Measurements from ENCODE around the gene SPATA12. TPM values are rescaled to one million over a fixed set of nuclear protein-coding genes. Genes with fewer than 3 reads are reported as not detected.

The SPATA12 gene
- total RNA-seq, 1 donor from 2014 or later, result 0.38 TPM

- Histone ChIP-seq H3K4me3 (ENCODE audit: low read depth, low read length) (no peak overlapping the region), H3K27me3 (ENCODE audit: control insufficient read depth, insufficient read depth, low read length) (no peaks in the 10 kb centered on the region), H3K36me3 (ENCODE audit: control insufficient read depth, insufficient read depth, low read length) (no peaks in the 10 kb centered on the region)
- no peak for TF ChIP-seq CTCF (IDR thresholded peaks at IDR 0.05; ENCODE audit: insufficient read depth, low read length, poor library complexity, severe bottlenecking)
- no peak for DNase-seq (ENCODE audit: low read depth)
These were observed 49.8 kb downstream of the SPATA12 start for GRCh38 chr3:57110214-57110613.

GRCh38 chr3:57110798-57111197, 50.3 kb downstream of the SPATA12 start:
- no peak for DNase-seq (ENCODE audit: low read depth)
- Histone ChIP-seq H3K4me3 (ENCODE audit: low read depth, low read length) (no peak overlapping the region), H3K36me3 (ENCODE audit: control insufficient read depth, insufficient read depth, low read length) (no peaks in the 10 kb centered on the region), H3K27me3 (ENCODE audit: control insufficient read depth, insufficient read depth, low read length) (no peaks in the 10 kb centered on the region)
- TF ChIP-seq CTCF (IDR thresholded peaks at IDR 0.05; ENCODE audit: insufficient read depth, low read length, poor library complexity, severe bottlenecking), result no peak

GRCh38 chr3:57112206-57112605, 51.7 kb downstream of the SPATA12 start:
- TF ChIP-seq CTCF (IDR thresholded peaks at IDR 0.05; ENCODE audit: insufficient read depth, low read length, poor library complexity, severe bottlenecking), result peak; percentile 31
- Histone ChIP-seq H3K4me3 (ENCODE audit: low read depth, low read length) (no peak overlapping the region), H3K36me3 (ENCODE audit: control insufficient read depth, insufficient read depth, low read length) (no peaks in the 10 kb centered on the region), H3K27me3 (ENCODE audit: control insufficient read depth, insufficient read depth, low read length) (no peaks in the 10 kb centered on the region)
- no peak for DNase-seq (ENCODE audit: low read depth)

GRCh38 chr3:57116501-57116900, 56.0 kb downstream of the SPATA12 start:
- DNase-seq (ENCODE audit: low read depth), result no peak
- H3K4me3 ChIP-seq (ENCODE audit: low read depth, low read length), result no peak overlapping the region
- H3K27me3 ChIP-seq (ENCODE audit: control insufficient read depth, insufficient read depth, low read length), result no peaks in the 10 kb centered on the region
- H3K36me3 ChIP-seq (ENCODE audit: control insufficient read depth, insufficient read depth, low read length), result no peaks in the 10 kb centered on the region
- no peak for TF ChIP-seq CTCF (IDR thresholded peaks at IDR 0.05; ENCODE audit: insufficient read depth, low read length, poor library complexity, severe bottlenecking)

- no peak for DNase-seq (ENCODE audit: low read depth)
- TF ChIP-seq CTCF (IDR thresholded peaks at IDR 0.05; ENCODE audit: insufficient read depth, low read length, poor library complexity, severe bottlenecking), result no peak
These were observed 57.8 kb downstream of the SPATA12 start for GRCh38 chr3:57118254-57118653.

GRCh38 chr3:57120040-57120439, 59.6 kb downstream of the SPATA12 start:
- DNase-seq (ENCODE audit: low read depth), result no peak
- Histone ChIP-seq H3K36me3 (ENCODE audit: control insufficient read depth, insufficient read depth, low read length) (no peaks in the 10 kb centered on the region), H3K27me3 (ENCODE audit: control insufficient read depth, insufficient read depth, low read length) (no peaks in the 10 kb centered on the region), H3K4me3 (ENCODE audit: low read depth, low read length) (no peak overlapping the region)
- no peak for TF ChIP-seq CTCF (IDR thresholded peaks at IDR 0.05; ENCODE audit: insufficient read depth, low read length, poor library complexity, severe bottlenecking)

More at GRCh38 chr3:57118254-57118653, 57.8 kb downstream of the SPATA12 start:
- no peak overlapping the region for H3K4me3 ChIP-seq (ENCODE audit: low read depth, low read length)
- H3K36me3 ChIP-seq (ENCODE audit: control insufficient read depth, insufficient read depth, low read length), result no peaks in the 10 kb centered on the region
- H3K27me3 ChIP-seq (ENCODE audit: control insufficient read depth, insufficient read depth, low read length), result no peaks in the 10 kb centered on the region
